GM18526 (cell line): ENCODE measurements around the gene TXLNB.

Source experiments
- POLR2A ChIP-seq: IDR thresholded peaks from 3 replicates; pipeline ENCODE4 v1.6.1; 2011; ENCODE audit not compliant: insufficient read length; ENCODE audit errors: extremely low read depth

Gene TXLNB

DNA sequence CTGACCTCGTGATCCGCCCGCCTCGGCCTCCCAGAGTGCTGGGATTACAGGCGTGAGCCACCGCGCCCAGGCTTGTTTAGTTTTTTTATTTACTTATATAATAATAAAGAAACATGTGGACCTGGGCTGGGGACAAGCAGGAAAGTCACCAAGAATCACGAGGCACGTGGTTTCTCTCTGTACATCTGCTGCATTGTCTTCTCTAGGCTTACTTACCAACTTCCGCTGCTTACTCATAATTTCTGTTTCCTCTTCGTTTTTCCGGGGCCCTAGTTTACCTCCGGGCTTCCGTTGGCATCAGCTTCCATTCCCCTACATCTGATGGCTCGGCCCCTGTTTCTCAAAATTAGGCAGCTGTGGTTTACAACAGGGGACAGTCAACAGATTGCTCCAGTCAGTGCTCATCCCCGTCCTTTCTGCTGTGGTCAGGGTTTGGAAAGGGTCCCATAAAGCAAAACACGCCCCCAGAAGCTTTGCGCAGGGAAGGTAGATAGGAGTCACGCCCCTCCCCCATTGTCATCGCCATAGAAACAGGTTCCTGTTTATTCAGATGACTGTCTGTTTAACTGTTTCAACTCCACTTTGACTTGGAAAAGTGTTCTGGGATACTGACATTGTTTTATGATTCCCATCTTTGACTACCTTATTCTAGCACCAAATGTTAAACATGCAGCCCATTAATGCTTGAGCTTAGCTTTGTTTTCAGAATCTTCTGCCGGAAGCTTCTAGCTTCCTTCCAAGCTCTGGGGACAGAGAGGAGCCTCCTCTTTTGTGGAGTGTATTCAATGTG is 31.9 kb upstream of the TXLNB start:
- no peak for TF ChIP-seq POLR2A

DNA sequence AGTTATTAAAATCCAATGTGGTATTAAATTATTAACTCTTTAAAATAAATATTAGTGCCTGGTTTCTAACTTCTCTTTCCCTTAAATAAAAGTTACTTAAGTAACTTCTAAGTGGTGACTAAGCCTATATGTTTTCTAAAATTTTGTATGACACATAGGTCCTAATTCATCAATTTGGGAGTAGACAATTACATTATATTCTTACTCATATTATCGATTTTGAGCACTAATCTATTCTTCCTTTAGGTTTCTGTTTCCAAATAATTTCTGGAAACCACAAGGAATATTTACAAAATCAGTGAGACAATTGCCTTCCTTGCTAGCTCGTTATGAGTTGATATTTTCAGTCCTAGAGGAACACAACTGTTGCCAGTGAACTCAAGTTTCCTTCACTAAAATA is 28.3 kb upstream of the TXLNB start:
- TF ChIP-seq POLR2A: no peak

DNA sequence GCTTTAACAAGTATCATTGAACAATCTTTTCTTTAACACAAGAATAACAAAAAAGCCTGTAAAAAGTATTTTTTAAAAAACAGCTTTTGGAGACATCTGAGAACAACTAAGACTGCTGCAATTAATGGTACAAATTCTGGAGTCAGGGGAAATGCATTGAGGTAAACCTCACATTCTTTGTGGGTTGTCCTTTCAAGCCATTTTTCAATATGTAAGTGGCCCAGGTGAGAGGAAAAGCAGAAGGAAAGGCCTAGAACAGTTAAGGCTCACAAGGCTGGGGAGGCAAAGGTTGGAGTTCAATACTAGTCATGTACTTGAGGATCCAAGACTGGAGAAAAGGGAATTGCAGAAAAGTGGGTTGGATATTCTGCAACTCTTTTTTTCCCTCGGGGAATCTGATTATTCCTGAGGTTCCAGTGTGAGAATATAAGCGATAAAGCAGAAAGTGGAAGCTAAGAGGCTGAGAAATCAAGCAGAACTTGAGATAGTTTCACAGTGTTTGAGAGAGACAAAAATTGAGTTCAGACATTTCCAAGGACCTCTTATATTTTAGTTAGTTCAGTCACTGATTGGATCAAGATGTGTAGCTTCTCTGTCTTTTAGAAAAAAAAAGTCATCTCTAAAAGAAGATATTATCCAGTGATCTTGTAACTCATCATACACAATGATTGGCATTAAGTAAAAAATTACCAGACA is 25.0 kb upstream of the TXLNB start:
- no peak for TF ChIP-seq POLR2A

DNA sequence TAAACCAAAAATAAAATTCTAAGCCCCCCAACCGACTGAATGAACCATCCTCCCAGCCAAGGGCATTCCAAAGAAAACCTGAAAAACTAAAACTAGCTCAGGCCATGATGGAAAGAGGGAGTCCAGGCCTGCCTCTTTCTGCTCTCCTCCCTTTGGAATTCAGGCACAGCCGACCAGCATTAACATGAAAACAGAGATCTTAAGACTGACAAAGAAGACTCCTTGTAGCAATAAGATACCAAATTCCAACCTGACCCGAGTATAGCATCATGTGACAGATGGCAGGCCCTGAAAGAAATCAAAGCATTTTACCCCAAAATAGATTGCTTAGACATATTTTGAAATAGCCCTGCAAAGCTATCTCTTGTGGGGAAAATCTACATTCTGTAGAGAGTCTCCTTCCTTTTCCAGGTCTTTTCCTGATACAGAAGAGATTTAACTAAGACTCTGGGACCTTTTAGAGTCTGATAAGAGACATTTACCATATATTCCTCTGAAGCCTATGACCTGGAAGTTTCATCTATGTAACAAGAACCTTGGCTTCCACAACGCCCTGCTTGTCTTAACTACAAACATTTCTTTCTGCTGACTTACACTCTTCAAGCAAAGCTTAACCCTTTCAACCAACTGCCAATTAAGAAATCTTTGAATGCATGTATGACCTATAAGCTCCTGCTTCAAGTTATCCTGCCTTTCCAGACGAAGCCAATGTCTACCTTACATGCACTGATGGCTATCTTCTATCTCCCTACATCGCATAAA is 22.2 kb upstream of the TXLNB start:
- TF ChIP-seq POLR2A: no peak

DNA sequence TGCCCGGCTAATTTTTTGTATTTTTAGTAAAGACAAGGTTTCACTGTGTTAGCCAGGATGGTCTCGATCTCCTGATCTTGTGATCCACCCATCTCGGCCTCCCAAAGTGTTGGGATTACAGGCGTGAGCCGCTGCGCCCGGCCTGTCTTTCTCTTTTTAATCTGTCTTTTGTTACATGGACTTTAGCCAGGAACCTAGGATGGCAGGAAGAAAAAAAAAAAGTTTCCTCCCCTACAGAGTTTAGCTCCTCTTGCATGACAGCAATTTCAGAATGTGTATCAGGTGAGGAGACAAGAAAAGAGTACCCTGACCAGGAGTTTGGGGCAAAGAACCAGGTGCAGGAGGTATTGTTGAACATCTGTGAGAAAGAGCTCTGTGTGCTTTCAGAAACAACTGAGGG is 21.4 kb upstream of the TXLNB start:
- TF ChIP-seq POLR2A: no peak

DNA sequence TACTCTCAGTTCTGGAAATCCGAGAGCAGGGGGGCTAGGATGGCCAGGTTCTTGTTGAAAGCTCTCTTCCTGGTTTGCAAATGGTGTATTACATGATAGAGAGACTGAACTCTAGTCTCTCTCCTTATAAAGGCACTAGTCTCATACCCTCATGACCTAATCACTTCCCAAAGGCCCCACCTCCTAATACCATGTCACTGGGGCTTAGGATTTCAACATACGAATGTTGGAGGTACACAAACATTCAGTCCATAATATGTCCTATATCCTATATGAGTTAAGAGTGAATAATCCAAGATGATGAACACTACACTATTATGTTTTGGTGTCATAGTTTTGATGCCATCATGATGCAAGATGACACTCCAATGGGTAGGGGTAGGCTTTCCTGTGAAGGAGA is 20.0 kb upstream of the TXLNB start:
- no peak for TF ChIP-seq POLR2A

DNA sequence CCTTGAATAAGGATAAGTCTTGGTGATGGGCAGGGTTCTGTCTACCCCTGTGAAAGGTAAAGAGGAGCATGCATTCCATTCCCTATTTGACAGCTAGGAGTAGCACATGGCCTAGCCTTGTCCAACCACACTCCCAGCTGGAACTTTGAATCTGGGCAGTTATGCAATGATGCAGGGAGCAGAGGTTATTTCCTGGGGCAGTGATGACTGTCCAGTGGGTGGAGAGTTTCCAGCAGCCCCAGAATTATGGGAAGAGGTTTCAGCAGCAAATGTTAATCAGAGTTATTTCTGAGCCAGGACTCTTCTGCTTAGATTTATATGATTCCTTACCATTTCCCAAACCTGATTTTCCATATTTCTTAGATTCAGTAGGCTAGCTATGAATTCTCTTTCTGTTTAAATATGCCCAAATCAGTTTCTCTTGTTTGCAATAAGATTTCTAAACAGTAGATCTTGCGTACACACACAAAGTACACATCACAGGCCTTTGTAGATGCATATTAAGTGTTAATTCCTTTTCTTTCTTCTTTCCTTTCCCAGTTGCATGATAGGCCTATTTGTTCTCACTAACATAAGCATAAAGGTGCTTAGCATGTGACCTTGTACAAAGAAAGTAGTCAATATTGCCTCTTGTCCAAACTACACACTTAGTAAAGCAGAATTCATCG is 17.3 kb upstream of the TXLNB start:
- no peak for TF ChIP-seq POLR2A

DNA sequence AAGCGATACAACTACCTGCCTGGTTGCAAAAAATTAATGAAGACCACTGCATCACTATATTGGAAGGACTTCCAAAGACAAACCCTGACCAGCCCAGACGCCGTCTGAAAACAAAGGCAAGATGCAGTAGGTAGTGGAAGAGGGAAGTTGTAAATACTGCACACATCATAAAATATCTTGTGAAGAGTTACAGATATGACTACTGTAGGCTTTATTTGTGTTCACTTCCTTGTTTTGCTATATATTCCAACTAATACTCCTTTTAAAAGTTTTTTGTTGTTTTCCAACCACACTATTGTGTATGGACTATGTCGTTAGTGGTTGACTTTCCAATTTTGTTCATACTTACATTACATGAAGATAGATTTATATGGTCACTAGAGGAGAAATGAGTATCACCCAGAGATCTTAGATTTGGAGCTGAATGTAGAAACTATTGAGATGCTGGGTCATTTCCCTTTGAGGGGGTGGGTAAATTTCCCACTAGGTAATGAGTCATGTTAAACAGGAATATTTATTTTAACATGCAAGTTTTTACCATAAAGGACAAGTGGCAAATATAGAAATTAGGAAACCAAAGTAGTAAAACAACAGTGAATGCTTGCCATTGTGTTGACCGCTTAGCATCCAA is 16.6 kb upstream of the TXLNB start:
- no peak for TF ChIP-seq POLR2A

DNA sequence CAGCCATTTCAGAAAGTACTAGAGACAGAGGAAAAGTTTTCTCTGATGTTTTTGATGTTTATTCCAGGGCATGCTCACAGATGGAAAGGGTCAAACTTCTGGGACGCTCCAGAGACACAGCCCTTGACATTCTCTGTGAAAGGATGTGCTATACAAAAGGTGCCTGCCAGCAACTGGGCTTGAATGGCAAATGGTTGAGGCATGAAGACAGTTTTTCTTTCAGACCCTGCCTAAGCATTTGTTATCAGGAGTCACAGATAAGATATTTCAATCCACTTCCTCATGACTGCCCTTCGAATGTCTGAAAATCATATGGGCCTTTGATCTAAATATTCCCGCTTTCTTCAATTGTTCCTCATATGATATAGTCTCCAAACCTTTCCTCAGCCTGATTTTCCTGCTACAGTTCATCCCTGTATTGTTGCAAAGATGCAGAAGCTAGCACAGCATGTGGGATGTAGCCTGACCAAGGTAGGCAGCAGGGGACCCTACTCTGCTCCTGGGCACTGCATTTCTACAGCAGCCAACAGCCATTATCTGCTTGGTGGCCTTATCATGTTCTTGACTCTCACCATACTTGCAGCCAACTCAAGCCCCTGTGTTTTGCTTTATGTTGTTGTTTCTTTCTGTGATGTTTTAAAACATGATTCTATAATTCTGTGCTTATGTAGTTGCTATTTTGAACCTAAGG is 14.6 kb upstream of the TXLNB start:
- no peak for TF ChIP-seq POLR2A

DNA sequence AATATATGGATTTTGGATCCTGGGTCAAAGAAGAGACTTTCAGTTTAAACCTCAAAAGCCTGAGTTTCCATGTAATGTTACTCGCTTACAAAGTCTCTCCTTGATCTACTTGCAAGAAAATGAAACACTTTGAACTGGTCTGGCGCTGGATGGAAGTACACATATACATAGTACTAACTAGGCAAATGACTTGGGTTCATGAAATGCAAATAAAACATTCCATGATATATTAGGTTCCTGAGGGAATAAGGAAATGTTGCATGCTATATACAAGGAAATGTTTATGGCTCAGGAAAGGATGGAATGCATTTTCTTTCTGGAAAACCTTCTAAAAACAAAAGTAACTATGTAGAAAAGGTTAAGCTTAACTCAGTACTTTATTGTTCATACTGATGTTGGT is 11.4 kb upstream of the TXLNB start:
- TF ChIP-seq POLR2A: no peak

DNA sequence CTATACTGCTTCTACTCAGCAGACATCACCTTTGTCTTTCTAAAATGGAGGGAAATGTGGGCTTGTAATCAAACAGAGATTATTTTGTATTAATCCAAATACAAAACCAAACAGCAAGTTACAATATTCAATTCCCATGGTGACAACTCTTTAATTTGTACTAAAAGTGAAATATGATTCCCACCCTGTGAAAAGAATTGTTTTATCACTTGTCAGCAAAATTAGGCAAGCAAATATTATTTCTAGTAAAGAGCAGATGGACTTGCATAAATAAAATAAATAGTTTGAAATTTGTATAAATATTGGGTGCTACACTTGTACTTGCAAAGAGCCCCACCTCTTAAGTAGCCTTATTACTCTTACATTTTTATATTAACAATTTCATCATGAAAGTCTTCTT is 6.1 kb upstream of the TXLNB start:
- TF ChIP-seq POLR2A: no peak

DNA sequence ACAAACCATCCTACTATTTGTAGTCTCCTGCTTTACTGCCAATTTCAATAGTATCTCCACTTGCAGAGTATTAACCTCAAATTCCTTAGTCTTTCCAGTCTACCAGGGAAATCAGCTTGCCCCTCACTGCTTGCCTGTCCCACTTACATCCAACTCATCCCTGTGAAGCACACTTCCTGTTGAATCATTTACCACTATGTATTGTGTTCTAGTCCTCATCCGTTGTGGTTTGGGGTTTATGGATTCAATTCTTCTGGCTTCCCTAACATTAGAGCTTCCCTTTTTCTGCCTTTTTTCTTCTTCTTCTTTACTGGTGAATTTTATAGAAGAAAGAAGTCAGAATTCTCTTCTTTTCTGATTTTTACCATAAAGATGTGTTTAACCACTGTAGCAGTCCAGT is 5.1 kb upstream of the TXLNB start:
- no peak for TF ChIP-seq POLR2A

DNA sequence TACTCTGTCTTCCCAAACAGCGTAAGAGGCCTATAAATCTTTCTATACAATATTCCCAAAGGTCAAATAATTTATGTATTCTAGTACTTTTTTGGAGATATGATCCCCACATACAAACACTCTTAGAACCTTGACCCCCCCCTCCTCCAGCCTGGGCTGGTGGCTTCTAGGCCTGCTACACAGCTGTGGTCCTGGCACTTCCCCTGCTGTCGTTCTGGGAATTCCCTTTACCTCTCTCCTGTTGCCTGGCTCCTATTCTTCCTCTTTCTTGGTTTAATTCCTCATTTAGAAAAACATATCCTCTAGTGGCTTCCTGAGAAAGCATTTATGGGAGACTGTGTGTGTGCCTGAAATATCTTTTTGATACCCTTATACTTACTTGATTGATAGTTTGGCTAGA is 4.1 kb upstream of the TXLNB start:
- no peak for TF ChIP-seq POLR2A

DNA sequence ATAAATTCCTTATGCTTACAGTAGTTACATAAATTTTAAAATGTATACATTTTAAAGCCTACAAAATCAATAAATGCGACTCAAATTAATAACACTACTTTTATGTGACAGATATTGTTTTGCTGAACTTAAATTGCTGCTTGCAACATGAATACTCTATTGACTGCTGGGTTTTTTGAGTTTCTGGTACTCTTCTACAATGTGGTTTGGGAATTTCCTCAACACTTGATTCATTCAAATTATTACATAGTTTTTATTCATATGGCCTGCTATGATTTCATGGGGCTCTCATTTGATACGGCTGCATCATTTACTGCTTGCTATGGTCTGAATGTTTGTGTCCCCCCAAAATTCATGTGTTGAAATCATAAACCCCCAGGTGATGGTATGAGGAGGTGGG is 2.3 kb upstream of the TXLNB start:
- TF ChIP-seq POLR2A: no peak
